Glutamatergic neuron (in vitro differentiated cells): ENCODE data around the gene TBC1D8. TPM values are rescaled to one million over a fixed set of nuclear protein-coding genes. Genes with fewer than 3 reads are reported as not detected.
A peak's percentile ranks its signal among the peaks of the same experiment; 100 is the strongest.

Experiments used
- DNase-seq: peaks from one replicate; pipeline ENCODE4 v3.0.0; 2022
- H3K27ac Mint-ChIP-seq: one replicate; pipeline ENCODE4 v1.8.0; 2020; ENCODE audit warnings: mild to moderate bottlenecking, mixed read lengths, inconsistent platforms; ENCODE audit not compliant: unreplicated experiment
- H3K27me3 Mint-ChIP-seq: one replicate; pipeline ENCODE4 v1.8.0; 2020; ENCODE audit warnings: mild to moderate bottlenecking, moderate library complexity, mixed read lengths, inconsistent platforms; ENCODE audit not compliant: unreplicated experiment
- H3K36me3 Mint-ChIP-seq: one replicate; pipeline ENCODE4 v1.8.0; 2020; ENCODE audit warnings: mild to moderate bottlenecking, mixed read lengths, inconsistent platforms; ENCODE audit not compliant: unreplicated experiment
- H3K4me1 Mint-ChIP-seq: one replicate; pipeline ENCODE4 v1.8.0; 2020; ENCODE audit warnings: mild to moderate bottlenecking, low read depth, mixed read lengths, inconsistent platforms; ENCODE audit not compliant: unreplicated experiment
- H3K4me3 Mint-ChIP-seq: one replicate; pipeline ENCODE4 v1.8.0; 2020; ENCODE audit warnings: mild to moderate bottlenecking, mixed read lengths, inconsistent platforms; ENCODE audit not compliant: unreplicated experiment
- H3K9me3 Mint-ChIP-seq: one replicate; pipeline ENCODE4 v1.8.0; 2020; ENCODE audit warnings: mild to moderate bottlenecking, moderate library complexity, mixed read lengths, inconsistent platforms; ENCODE audit not compliant: unreplicated experiment
- CTCF ChIP-seq: fragments of 200-600 bp; sonication (generic); IDR thresholded peaks from one replicate; pipeline ENCODE4 v1.5.0; 2021; ENCODE audit not compliant: partially characterized antibody, unreplicated experiment
- total RNA-seq: library from RNA; stranded (reverse); fragmentation: NEBNext Ultra II Directional; extraction: Animal tissue kit (Norgen Biotek cat#: 25700); gene quantifications from one replicate; pipeline ENCODE4 v1.2.1, GENCODE V29; 2021; ENCODE audit not compliant: unreplicated experiment

Gene TBC1D8
- total RNA-seq, 1 donor from 2014 or later, result 14.6 TPM

GRCh38 chr2:100991404-100991773 is 159.8 kb downstream of the TBC1D8 start:
- H3K4me3 Mint-ChIP-seq, result no peak overlapping the region

DNA sequence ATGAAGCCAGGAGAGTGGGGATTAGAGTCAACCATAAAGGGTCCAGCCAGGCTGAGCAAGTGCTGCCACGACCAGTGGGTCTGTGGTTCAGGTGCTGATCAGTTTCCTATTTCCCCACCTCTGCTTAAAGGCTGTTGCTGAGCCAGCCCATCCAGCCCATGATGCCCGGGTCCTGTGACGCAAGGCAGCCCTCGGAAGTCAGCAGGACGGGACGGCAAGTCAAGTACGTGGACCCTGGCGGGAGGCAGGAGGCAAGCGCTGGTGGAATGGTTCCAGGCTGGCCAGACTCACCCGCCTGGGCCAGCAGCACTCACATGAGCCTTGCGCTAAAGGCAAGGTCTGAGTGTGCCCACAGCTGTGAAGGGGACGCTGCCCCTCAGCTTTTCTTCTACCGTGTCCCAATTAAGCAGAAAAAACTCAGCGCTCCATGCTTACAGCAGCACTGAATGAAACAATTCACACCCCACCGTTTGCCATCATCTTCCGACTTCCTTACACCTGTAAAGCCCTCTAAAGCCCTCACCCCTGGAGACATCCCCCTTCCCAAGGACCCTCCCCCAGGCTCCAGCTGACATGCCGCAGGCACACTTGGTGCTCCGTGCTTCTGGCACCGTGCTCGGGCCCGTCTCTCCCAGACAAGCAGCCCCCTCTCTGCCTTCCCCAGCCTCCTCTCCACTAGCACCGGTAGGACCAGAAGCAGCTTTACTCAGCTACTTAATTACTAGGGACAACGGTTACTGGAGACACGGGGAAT is 160.4 kb downstream of the TBC1D8 start:
- no peak for TF ChIP-seq CTCF
- H3K4me3 Mint-ChIP-seq, result no peak overlapping the region
- H3K27me3 Mint-ChIP-seq, result peaks cover 10% of the 10 kb centered on the region
- DNase-seq, result no peak
- H3K9me3 Mint-ChIP-seq, result peaks cover 4% of the 10 kb centered on the region
- H3K36me3 Mint-ChIP-seq, result peaks cover 7% of the 10 kb centered on the region
- no peak overlapping the region for H3K27ac Mint-ChIP-seq
- peaks cover 5% of the 10 kb centered on the region for H3K4me1 Mint-ChIP-seq

More at GRCh38 chr2:100991404-100991773, 159.8 kb downstream of the TBC1D8 start:
- Mint-ChIP-seq H3K27ac (no peak overlapping the region), H3K4me1 (peaks cover 6% of the 10 kb centered on the region), H3K36me3 (peaks cover 7% of the 10 kb centered on the region), H3K27me3 (peaks cover 10% of the 10 kb centered on the region), H3K9me3 (peaks cover 4% of the 10 kb centered on the region)
- TF ChIP-seq CTCF, result no peak
- DNase-seq, result no peak

- H3K4me3 Mint-ChIP-seq, result no peak overlapping the region
- H3K36me3 Mint-ChIP-seq, result peaks cover 7% of the 10 kb centered on the region
- no peak for DNase-seq
- H3K27ac Mint-ChIP-seq, result no peak overlapping the region
- TF ChIP-seq CTCF, result no peak
- peaks cover 10% of the 10 kb centered on the region for H3K27me3 Mint-ChIP-seq
- H3K4me1 Mint-ChIP-seq, result peaks cover 5% of the 10 kb centered on the region
- peaks cover 4% of the 10 kb centered on the region for H3K9me3 Mint-ChIP-seq
Measured at GRCh38 chr2:100990166-100990565, 161.0 kb downstream of the TBC1D8 start.

DNA sequence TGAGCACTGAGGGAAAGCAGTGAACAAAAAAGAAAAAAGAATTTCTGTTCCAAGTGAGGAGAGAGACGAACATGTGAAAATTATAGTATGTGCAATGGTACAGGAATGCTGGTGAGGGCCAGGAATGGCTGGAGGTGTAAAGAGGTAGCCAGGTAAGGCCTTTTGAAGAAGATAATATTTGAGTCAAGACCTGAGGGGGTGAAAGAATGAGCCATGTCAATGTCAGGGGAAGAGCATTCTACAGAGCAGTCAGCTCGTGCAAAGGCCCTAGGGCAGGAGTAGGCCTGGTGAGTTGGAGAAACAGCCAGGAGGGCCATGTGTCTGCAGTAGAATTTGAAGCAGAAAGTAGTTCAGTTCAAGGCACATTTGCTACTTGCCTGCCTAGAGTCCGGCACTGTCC is 161.5 kb downstream of the TBC1D8 start:
- Mint-ChIP-seq H3K4me1 (peaks cover 8% of the 10 kb centered on the region), H3K27ac (peak overlapping the region; percentile 42), H3K36me3 (peaks cover 7% of the 10 kb centered on the region), H3K27me3 (peaks cover 10% of the 10 kb centered on the region), H3K4me3 (no peak overlapping the region), H3K9me3 (peaks cover 4% of the 10 kb centered on the region)
- no peak for DNase-seq
- TF ChIP-seq CTCF, result no peak

DNA sequence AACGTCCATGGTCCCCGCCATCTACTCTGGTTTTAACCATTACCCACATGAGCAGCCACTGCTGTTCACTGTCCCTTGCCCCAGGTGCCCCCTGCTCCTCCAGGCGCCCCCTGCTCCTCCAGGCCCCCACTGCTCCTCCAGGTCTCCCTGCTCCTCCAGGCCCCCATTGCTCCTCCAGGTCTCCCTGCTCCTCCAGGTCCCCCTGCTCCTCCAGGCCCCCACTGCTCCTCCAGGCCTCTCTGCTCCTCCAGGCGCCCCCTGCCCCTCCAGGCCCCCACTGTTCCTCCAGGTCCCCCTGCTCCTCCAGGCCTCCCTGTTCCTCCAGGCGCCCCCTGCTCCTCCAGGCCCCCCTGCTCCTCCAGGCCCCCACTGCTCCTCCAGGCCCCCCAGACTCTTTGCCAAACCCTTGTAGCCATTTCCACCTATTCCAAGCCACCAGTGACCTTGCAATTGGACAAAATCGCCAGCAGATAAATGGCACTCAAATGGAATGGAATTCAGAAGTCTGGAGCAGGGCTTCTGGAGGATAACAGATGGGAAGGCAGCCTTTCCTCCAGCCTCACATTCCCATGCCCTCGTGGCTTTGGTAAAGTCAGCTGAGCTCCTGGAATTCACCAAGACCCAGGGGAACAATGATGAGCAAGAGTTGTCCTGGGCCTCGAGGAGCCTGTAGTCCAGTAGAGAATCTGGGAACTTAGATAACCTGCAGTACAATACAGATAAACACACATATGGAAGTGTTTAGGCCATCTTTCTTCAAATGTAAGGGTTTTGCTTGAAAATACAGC is 162.4 kb downstream of the TBC1D8 start:
- no peak for TF ChIP-seq CTCF
- Mint-ChIP-seq H3K27me3 (peaks cover 10% of the 10 kb centered on the region), H3K9me3 (peaks cover 4% of the 10 kb centered on the region), H3K27ac (no peak overlapping the region), H3K4me1 (peaks cover 6% of the 10 kb centered on the region), H3K4me3 (no peak overlapping the region), H3K36me3 (peaks cover 7% of the 10 kb centered on the region)
- DNase-seq, result no peak
